Right cardiac atrium (tissue), 5 donors: Measurements from ENCODE around the gene ATAD3C. TPM values are rescaled to one million over a fixed set of nuclear protein-coding genes. Genes with fewer than 3 reads are reported as not detected.
"Not testable (repeated sequence)": the region's sequence is repeated elsewhere in the genome, so short reads cannot be mapped to it uniquely, and the experiment has no call there.

Experiments
- ATAC-seq, 2 donors: fragments of 200-7000 bp; cut with Tn5 transposase; one replicate each; pipeline versions ENCODE4 v1.8.0 to v1.9.1; 2020; ENCODE audit warnings: moderate library complexity in 2 of 2, mild to moderate bottlenecking in 1 of 2
- DNase-seq, 3 donors: peaks; one replicate each; pipeline ENCODE4 v3.0.0-alpha.2; 2020
- H3K27ac ChIP-seq: one replicate; pipeline ENCODE4 v1.5.1; 2013; ENCODE audit warnings: mild to moderate bottlenecking, low read length, control low read depth, moderate library complexity
- H3K27me3 ChIP-seq: one replicate; pipeline ENCODE4 v1.6.1; 2013; ENCODE audit not compliant: control insufficient read depth, insufficient read depth
- H3K4me1 ChIP-seq: one replicate; pipeline ENCODE4 v1.6.1; 2013; ENCODE audit warnings: low read length; ENCODE audit not compliant: control insufficient read depth, insufficient read depth
- H3K4me3 ChIP-seq: one replicate; pipeline ENCODE4 v1.5.1; 2013; ENCODE audit warnings: low read length, control low read depth
- H3K9me3 ChIP-seq: one replicate; pipeline ENCODE4 v1.6.1; 2013; ENCODE audit warnings: low read length; ENCODE audit not compliant: control insufficient read depth
- WGBS: extraction: QIAGEN DNeasy Blood & Tissue Kit; methylation state at CpG from one replicate; pipeline ENCODE4 v1.1.7; 2013; 5-methylcytosine and 5-hydroxymethylcytosine counted together
- intact Hi-C, 4 donors: fragments of 100-400 bp; cut with DNase I; formaldehyde crosslinking; loops; one replicate each; pipeline versions ENCODE4 v1.11.0 to v1.14.0; 2022 to 2023
- long read RNA-seq, 4 donors: library from polyadenylated mRNA; unstranded; transcript quantifications; one replicate each; pipeline ENCODE4 v2.0.0, GENCODE V29; 2020 to 2021
- polyA plus RNA-seq: library from polyadenylated mRNA; stranded (reverse); fragments of 200-250 nt; gene quantifications from one replicate; pipeline ENCODE4 v1.2.3, GENCODE V29; 2013
- total RNA-seq, 4 donors: library from RNA; stranded (reverse); fragmentation: NEBNext Ultra II Directional; extraction: Animal tissue kit (Norgen Biotek cat#: 25700); gene quantifications; one replicate each; pipeline ENCODE4 v1.2.1, GENCODE V29; 2021
- donor health status: healthy with polysubstance abuse.
- donor health status: DM: no; HTN: yes; CAD: no.
- donor health status: DM: no; HTN: no; CAD: no.
- donor health status: DM: no; HTN: yes; CAD: no; lungs with severe emphysema.
- donor health status: DM: yes; HTN: yes; CAD: no.

ATAD3C gene, protein sequence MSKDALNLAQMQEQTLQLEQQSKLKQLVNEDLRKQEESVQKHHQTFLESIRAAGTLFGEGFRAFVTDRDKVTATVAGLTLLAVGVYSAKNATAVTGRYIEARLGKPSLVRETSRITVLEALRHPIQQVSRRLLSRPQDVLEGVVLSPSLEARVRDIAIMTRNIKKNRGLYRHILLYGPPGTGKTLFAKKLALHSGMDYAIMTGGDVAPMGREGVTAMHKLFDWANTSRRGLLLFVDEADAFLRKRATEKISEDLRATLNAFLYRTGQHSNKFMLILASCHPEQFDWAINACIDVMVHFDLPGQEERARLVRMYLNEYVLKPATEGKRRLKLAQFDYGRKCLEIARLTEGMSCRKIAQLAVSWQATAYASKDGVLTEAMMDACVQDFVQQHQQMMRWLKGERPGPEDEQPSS
- total RNA-seq (1 to 10 TPM; 1.3 to 3.4 (median 2.2) TPM), polyA plus RNA-seq (0.52 TPM)
- long read RNA-seq, donor 1, partial matches to known transcripts = 0 of 1 reads
- long read RNA-seq, donor 1, other reads (novel, unspliced or antisense) = 1 of 1 reads
- long read RNA-seq, donor 2, partial matches to known transcripts = 0 of 1 reads
- long read RNA-seq, donor 2, other reads (novel, unspliced or antisense) = 1 of 1 reads
- long read RNA-seq, donor 3 = 0 reads
- long read RNA-seq, donor 4, partial matches to known transcripts = 0 of 1 reads
- long read RNA-seq, donor 4, other reads (novel, unspliced or antisense) = 0 of 1 reads

GRCh38 chr1:1449099-1449739 is at the start of gene ATAD3C:
Gene ATAD3C, plus strand, starts transcription at chr1:1449689. Its CDS starts 995 bp downstream, at chr1:1450684.
- Histone ChIP-seq H3K27ac (no peak within 1 kb of the TSS), H3K9me3 (no peaks in the 10 kb centered on the region), H3K4me1 (no peaks in the 10 kb centered on the region), H3K27me3 (no peaks in the 10 kb centered on the region), H3K4me3 (no peak within 1 kb of the TSS)
- intact Hi-C loops = no loop called here
- 77% methylated on average over 6 of the region's 6 CpGs for WGBS
- ATAC-seq = no peak
- no peak for DNase-seq

DNA sequence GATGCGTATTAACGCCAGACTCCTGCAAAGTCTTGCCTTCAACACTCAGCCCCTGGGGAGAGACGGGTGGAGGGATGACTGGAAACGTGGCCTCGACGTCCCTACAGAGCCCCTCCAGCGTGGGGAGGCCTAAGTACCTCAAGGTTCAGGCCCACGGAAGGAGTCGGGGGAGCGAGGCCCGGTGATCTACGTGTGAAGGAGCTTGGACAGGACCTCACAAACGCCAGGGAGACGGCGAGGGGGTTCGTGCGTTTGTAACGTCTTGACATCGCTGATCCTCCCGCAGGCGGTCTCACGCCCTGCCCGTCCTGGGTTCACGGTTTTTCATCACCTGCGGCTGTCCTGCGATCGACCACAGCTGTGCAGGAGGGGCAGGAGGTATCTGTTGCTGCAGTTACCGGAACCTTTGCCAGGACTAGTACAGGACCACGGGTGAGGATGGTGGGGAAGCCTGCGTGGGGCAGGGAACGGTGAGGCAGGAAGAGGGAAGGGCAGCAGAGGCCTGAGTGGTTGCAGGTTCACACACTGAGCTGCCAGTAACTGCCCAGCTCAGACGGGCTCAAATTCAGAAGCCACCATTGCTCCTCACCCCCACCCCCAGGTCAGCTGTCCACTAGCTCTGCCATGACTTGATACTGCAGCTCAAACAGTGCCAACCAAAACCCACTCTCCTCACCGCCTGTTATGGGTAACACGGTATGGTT is 49.5 kb upstream of the ATAD3C start:
- WGBS = 6% methylated on average over 34 of the region's 34 CpGs
- intact Hi-C loops = no loop called here
- ATAC-seq = peak; percentile 3 to 4
- peak in 1 of 3 donors; percentile 67 for DNase-seq
- Histone ChIP-seq H3K4me3 (peak overlapping the region; percentile 64), H3K9me3 (no peaks in the 10 kb centered on the region), H3K4me1 (peaks cover 7% of the 10 kb centered on the region), H3K27me3 (no peaks in the 10 kb centered on the region), H3K27ac (peak overlapping the region; percentile 36)

DNA sequence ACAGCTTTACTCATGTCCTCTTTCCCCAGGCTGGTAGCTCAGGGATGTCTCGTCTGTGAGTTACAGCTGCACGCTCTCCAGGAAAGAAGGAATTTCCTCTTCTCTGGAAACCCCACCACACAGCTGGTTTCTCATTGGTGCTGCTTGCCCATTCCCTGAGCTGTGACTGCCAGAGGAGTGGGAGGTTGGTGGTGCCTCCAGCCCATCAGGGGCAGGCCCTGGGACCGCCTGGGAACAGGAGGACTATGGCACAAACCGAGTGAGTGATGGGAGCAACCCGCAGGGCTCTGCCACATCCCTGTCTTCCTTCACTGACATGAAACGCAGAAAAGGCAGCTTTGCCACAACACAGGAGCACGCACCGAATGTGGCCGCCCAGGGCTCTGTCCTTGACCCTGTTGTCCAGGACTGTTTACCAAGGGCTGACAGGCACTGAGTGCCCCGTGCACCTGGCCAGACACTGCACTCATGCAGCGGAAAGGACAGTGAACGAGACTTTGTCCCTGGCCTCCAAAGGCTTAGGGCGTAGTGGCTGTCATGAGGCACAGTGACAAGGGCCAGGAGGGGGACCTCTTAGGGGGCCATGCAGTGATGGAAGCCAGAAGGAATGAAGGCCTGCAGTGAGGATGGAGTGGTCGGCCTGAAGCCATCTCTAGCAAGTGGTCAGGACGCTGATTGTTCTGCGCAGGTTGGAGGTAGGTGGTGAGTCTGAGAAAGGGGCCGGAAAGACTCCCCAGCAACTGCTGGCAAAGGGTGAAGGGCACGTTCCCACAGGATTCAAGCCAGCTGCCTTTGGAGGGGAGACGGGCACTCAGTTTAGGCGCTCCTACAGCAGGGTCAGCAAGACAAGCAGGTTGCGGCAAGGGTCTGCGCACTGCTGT is 48.7 kb upstream of the ATAD3C start:
- Histone ChIP-seq H3K27ac (no peak overlapping the region), H3K27me3 (no peaks in the 10 kb centered on the region), H3K9me3 (no peaks in the 10 kb centered on the region), H3K4me1 (peaks cover 9% of the 10 kb centered on the region), H3K4me3 (no peak overlapping the region)
- DNase-seq (peak in 2 of 3 donors; percentile 50 to 59), ATAC-seq (no peak)
- 83% methylated on average over 22 of the region's 22 CpGs for WGBS
- intact Hi-C loops = no loop called here

DNA sequence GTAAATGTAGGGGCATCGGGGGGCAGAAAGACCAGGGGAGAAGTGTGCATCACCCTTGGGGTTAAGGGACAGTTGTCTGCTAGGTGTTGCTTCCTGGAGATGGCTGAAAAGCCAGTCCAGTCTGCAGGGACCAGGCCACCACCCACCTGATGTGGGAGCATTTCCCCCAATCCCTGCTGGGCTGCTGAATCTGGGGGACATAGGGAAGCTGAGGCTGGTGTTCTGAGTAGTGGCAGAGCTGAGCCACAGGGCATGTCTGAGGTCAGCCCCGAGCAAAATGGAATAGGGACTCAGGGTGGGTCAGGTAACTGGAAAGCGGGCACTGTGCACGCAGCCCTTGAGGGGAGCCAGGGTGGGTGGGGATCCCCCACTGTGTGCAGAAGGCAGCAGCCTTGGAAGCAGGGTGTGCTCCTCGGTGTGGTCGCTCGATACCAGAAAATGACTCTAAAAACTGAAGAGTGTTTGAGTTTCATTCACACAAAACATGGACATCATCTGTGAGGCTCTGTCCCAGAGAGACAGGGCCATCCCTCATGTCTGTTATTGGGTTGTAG is 48.0 kb upstream of the ATAD3C start:
- intact Hi-C loops = no loop called here
- peaks cover 14% of the 10 kb centered on the region for H3K4me1 ChIP-seq
- H3K27me3 ChIP-seq = no peaks in the 10 kb centered on the region
- H3K9me3 ChIP-seq = no peaks in the 10 kb centered on the region
- no peak overlapping the region for H3K27ac ChIP-seq
- DNase-seq (peak in 1 of 3 donors; percentile 52), ATAC-seq (no peak)
- 86% methylated on average over 7 of the region's 7 CpGs for WGBS
- H3K4me3 ChIP-seq = no peak overlapping the region

GRCh38 chr1:1402072-1402900 is 47.2 kb upstream of the ATAD3C start:
- H3K4me1 ChIP-seq = peaks cover 14% of the 10 kb centered on the region
- 64% methylated on average over 20 of the region's 20 CpGs for WGBS
- H3K27me3 ChIP-seq = no peaks in the 10 kb centered on the region
- H3K27ac ChIP-seq = no peak overlapping the region
- H3K9me3 ChIP-seq = no peaks in the 10 kb centered on the region
- intact Hi-C loops = no loop called here
- DNase-seq (peak in 2 of 3 donors; percentile 49 to 58), ATAC-seq (no peak)
- H3K4me3 ChIP-seq = no peak overlapping the region

DNA sequence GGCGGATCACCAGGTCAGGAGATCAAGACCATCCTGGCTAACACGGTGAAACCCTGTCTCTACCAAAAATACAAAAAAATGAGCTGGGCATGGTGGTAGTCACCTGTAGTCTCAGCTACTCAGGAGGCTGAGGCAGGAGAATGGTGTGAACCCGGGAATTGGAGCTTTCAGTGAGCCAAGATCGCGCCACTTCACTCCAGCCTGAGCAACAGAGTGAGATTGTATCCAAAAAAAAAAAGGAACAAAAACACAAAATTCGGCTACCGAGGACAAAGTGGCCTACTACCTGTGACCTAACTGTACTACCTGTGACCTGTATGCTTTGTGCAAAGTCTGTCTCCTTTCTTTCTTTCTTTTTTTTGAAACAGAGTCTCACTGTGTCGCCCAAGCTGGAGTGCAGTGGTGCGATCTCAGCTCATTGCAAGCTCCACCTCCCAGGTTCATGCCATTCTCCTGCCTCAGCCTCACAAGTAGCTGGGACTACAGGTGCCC is 46.5 kb upstream of the ATAD3C start:
- H3K9me3 ChIP-seq, H3K4me1 ChIP-seq, H3K27ac ChIP-seq, ATAC-seq, H3K4me3 ChIP-seq, H3K27me3 ChIP-seq, intact Hi-C loops: not testable (repeated sequence)
- DNase-seq = peak in 1 of 3 donors; percentile 17
- 87% methylated on average over 9 of the region's 9 CpGs for WGBS

GRCh38 chr1:1403653-1404052 is 45.8 kb upstream of the ATAD3C start:
- intact Hi-C loops = no loop called here
- H3K27ac ChIP-seq = no peak overlapping the region
- H3K4me3 ChIP-seq = no peak overlapping the region
- ATAC-seq (no peak), DNase-seq (peak in 2 of 3 donors; percentile 23 to 37)
- H3K27me3 ChIP-seq = no peaks in the 10 kb centered on the region
- 81% methylated on average over 7 of the region's 7 CpGs for WGBS
- no peaks in the 10 kb centered on the region for H3K9me3 ChIP-seq
- H3K4me1 ChIP-seq = peaks cover 7% of the 10 kb centered on the region

GRCh38 chr1:1406101-1406820 is 43.2 kb upstream of the ATAD3C start:
- peak; percentile 3 to 20 for ATAC-seq
- WGBS = 41% methylated on average over 43 of the region's 43 CpGs
- no peaks in the 10 kb centered on the region for H3K27me3 ChIP-seq
- H3K27ac ChIP-seq = peak overlapping the region; percentile 77
- intact Hi-C loops = no loop called here
- H3K4me3 ChIP-seq = peak overlapping the region; percentile 94
- no peaks in the 10 kb centered on the region for H3K9me3 ChIP-seq
- peaks cover 7% of the 10 kb centered on the region for H3K4me1 ChIP-seq
- DNase-seq = peak in 2 of 3 donors; percentile 46 to 48
